ENCODE data around the gene IQUB. TPM values are rescaled to one million over a fixed set of nuclear protein-coding genes. Genes with fewer than 3 reads are reported as not detected.

The IQUB gene
- polyA plus RNA-seq, 1 donor (not counting 4 experiments of a cell fraction or from before 2014, with no cell fraction given) = 0.04 TPM

DNA sequence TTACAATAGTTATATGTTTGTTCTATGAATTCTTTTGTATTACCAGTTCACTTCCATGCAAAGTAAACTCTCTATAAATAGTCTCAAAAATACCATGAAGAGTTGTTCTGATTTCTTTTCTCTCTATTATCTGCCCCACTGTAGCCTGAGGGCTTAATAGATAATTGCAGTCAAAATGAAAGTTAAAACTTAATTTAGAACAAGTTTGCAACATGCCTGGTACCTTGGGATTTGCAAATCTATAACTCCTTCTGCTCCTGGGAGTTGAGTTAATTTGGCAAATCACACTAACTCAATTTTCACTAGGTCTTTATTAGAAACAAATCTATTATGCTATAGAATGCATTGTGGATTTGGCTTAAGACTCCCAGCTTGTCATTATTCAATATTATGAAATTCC is 45.0 kb upstream of the IQUB start:
- FAIRE-seq = no peak

GRCh38 chr7:123573896-123574467 is 39.6 kb upstream of the IQUB start:
- H3K9ac ChIP-seq (ENCODE audit: control insufficient read depth, extremely low read depth, insufficient read depth, low read length) = no peak overlapping the region
- no peaks in the 10 kb centered on the region for H3K9me3 ChIP-seq (ENCODE audit: control insufficient read depth, low read depth, low read length)
- no peaks in the 10 kb centered on the region for H3K79me2 ChIP-seq (ENCODE audit: control insufficient read depth, insufficient read depth, low read length)
- FAIRE-seq (no peak), DNase-seq (ENCODE audit: low read depth, low spot score) (no peak)
- no peaks in the 10 kb centered on the region for H4K20me1 ChIP-seq (ENCODE audit: control insufficient read depth, extremely low read depth, insufficient read depth, low read length)
- dilution Hi-C loops (cut with MboI; ENCODE audit: extremely low pct_ligation_motif_present, low sequenced_read_pairs) = no loop called here
- H3K4me1 ChIP-seq (ENCODE audit: control insufficient read depth, extremely low read depth, insufficient read depth, low read length) = peaks cover 7% of the 10 kb centered on the region
- H2AFZ ChIP-seq (ENCODE audit: control insufficient read depth, low read length) = no peak overlapping the region
- no peak overlapping the region for H3K27ac ChIP-seq (ENCODE audit: control insufficient read depth, insufficient read depth, low read length)
- no peaks in the 10 kb centered on the region for H3K27me3 ChIP-seq (ENCODE audit: control insufficient read depth, extremely low read depth, insufficient read depth, low read length)
- no peaks in the 10 kb centered on the region for H3K36me3 ChIP-seq (ENCODE audit: control insufficient read depth in 2 of 2, extremely low read depth in 1 of 2, insufficient read depth in 2 of 2, low read length in 2 of 2)
- TF ChIP-seq EZH2 (IDR thresholded peaks at IDR 0.05; ENCODE audit: low read length) = no peak
- TF ChIP-seq, protein P1, sequence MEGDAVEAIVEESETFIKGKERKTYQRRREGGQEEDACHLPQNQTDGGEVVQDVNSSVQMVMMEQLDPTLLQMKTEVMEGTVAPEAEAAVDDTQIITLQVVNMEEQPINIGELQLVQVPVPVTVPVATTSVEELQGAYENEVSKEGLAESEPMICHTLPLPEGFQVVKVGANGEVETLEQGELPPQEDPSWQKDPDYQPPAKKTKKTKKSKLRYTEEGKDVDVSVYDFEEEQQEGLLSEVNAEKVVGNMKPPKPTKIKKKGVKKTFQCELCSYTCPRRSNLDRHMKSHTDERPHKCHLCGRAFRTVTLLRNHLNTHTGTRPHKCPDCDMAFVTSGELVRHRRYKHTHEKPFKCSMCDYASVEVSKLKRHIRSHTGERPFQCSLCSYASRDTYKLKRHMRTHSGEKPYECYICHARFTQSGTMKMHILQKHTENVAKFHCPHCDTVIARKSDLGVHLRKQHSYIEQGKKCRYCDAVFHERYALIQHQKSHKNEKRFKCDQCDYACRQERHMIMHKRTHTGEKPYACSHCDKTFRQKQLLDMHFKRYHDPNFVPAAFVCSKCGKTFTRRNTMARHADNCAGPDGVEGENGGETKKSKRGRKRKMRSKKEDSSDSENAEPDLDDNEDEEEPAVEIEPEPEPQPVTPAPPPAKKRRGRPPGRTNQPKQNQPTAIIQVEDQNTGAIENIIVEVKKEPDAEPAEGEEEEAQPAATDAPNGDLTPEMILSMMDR (optimal IDR thresholded peaks at IDR 0.05 in 1 of 3, IDR thresholded peaks at IDR 0.05 in 1 of 3, conservative IDR thresholded peaks at IDR 0.05 in 1 of 3; ENCODE audit: extremely low read depth in 1 of 3, insufficient read depth in 2 of 3, low read length in 3 of 3) = no peak
- H3K9me1 ChIP-seq (ENCODE audit: control insufficient read depth, extremely low read depth, insufficient read depth, low read length) = no peaks in the 10 kb centered on the region
- no peak overlapping the region for H3K4me3 ChIP-seq (ENCODE audit: control insufficient read depth in 2 of 3, extremely low read depth in 1 of 3, insufficient read depth in 2 of 3, low read depth in 1 of 3, low read length in 3 of 3)
- H3K4me2 ChIP-seq (ENCODE audit: control insufficient read depth, extremely low read depth, insufficient read depth, low read depth, low read length) = no peak overlapping the region

More for the DNA sequence above, 45.0 kb upstream of the IQUB start:
- H3K9me1 ChIP-seq (ENCODE audit: control insufficient read depth, extremely low read depth, insufficient read depth, low read length) = no peaks in the 10 kb centered on the region
- no peak for DNase-seq (ENCODE audit: low read depth, low spot score)
- H2AFZ ChIP-seq (ENCODE audit: control insufficient read depth, low read length) = no peak overlapping the region
- H3K4me2 ChIP-seq (ENCODE audit: control insufficient read depth, extremely low read depth, insufficient read depth, low read depth, low read length) = no peak overlapping the region
- dilution Hi-C loops (cut with MboI; ENCODE audit: extremely low pct_ligation_motif_present, low sequenced_read_pairs) = no loop called here
- H3K79me2 ChIP-seq (ENCODE audit: control insufficient read depth, insufficient read depth, low read length) = no peaks in the 10 kb centered on the region
- H3K4me3 ChIP-seq (ENCODE audit: control insufficient read depth in 2 of 3, extremely low read depth in 1 of 3, insufficient read depth in 2 of 3, low read depth in 1 of 3, low read length in 3 of 3) = no peak overlapping the region
- no peak overlapping the region for H3K9ac ChIP-seq (ENCODE audit: control insufficient read depth, extremely low read depth, insufficient read depth, low read length)
- H3K36me3 ChIP-seq (ENCODE audit: control insufficient read depth in 2 of 2, extremely low read depth in 1 of 2, insufficient read depth in 2 of 2, low read length in 2 of 2) = no peaks in the 10 kb centered on the region
- H3K4me1 ChIP-seq (ENCODE audit: control insufficient read depth, extremely low read depth, insufficient read depth, low read length) = peaks cover 4% of the 10 kb centered on the region
- no peaks in the 10 kb centered on the region for H3K9me3 ChIP-seq (ENCODE audit: control insufficient read depth, low read depth, low read length)
- H4K20me1 ChIP-seq (ENCODE audit: control insufficient read depth, extremely low read depth, insufficient read depth, low read length) = no peaks in the 10 kb centered on the region
- TF ChIP-seq EZH2 (IDR thresholded peaks at IDR 0.05; ENCODE audit: low read length) = no peak
- TF ChIP-seq, protein P1 (optimal IDR thresholded peaks at IDR 0.05 in 1 of 3, IDR thresholded peaks at IDR 0.05 in 1 of 3, conservative IDR thresholded peaks at IDR 0.05 in 1 of 3; ENCODE audit: extremely low read depth in 1 of 3, insufficient read depth in 2 of 3, low read length in 3 of 3) = no peak
- H3K27me3 ChIP-seq (ENCODE audit: control insufficient read depth, extremely low read depth, insufficient read depth, low read length) = no peaks in the 10 kb centered on the region
- no peak overlapping the region for H3K27ac ChIP-seq (ENCODE audit: control insufficient read depth, insufficient read depth, low read length)
